ENCODE results near the gene KLK1.
"Not testable (repeated sequence)": the region's sequence is repeated elsewhere in the genome, so short reads cannot be mapped to it uniquely, and the experiment has no call there.

The KLK1 gene

DNA sequence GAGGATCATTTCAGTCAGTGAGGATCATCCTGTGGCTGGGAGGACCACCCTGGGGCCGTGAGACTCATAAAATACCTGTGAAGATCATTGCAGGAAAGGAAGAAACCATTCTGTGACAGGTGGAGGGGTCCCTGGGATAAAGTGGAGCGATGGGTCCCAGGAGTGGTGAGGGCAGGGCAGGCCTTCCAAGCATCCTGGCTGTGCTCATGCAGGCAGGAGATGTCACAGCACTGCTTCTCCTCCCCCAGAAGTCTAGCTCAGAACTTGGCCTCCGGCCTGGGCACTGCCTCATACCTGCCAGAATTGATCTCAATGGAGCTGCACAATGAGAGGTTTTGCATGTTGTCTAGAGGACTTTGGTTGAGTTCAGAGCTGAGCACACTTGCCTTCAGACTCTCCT lies 11.1 kb downstream of the KLK1 start:
- no peak for FAIRE-seq

- not testable (repeated sequence) for FAIRE-seq
Observed at GRCh38 chr19:50811622-50812238, 11.9 kb downstream of the KLK1 start.

DNA sequence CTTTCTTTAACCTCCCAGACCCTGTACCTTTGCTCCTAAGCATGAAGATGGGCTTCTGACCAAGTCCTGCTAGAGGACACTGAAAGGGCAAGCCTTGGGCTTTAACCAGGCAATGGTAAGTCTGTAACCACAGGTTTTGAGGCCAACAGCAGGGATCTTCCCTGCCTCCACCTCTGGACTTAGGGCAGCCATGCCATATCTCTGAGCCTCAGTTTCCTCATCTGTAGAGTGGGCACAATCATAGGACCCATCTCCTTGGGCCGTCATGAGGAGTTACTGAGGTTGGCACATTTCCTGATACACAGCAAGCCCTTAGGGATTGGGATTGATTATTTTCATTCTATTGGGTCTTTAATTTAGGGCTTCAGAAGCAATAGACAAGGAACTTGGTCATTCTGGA lies 14.7 kb downstream of the KLK1 start:
- FAIRE-seq, result no peak

GRCh38 chr19:50804420-50805272 lies 18.9 kb downstream of the KLK1 start:
- peak; percentile 98 for FAIRE-seq

GRCh38 chr19:50803633-50804419 lies 19.8 kb downstream of the KLK1 start:
- no peak for FAIRE-seq

- FAIRE-seq, result no peak
Observed at GRCh38 chr19:50801107-50801506, 22.5 kb downstream of the KLK1 start.

- FAIRE-seq, result no peak
Observed at GRCh38 chr19:50799547-50799851, 24.1 kb downstream of the KLK1 start.

GRCh38 chr19:50798659-50799546 lies 24.7 kb downstream of the KLK1 start:
- no peak for FAIRE-seq

- FAIRE-seq, result no peak
Observed at GRCh38 chr19:50797781-50798658, 25.6 kb downstream of the KLK1 start.

DNA sequence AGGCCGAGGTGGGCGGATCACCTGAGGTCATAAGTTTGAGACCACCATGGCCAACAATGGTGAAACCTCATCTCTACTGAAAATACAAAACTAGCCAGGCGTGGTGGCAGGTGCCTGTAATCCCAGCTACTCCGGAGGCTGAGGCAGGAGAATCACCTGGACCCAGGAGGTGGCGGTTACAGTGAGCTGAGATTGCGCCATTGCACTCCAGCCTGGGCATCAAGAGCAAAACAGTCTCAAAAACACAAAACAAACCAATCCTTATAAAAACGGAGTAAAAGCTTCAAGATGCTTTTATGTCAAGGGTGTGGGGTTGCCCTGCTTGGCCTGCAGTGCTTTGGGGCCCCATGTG lies 26.2 kb downstream of the KLK1 start:
- FAIRE-seq, result no peak

- no peak for FAIRE-seq
Observed at GRCh38 chr19:50796634-50797428, 26.8 kb downstream of the KLK1 start.

- FAIRE-seq, result peak; percentile 63
Observed at GRCh38 chr19:50796128-50796633, 27.4 kb downstream of the KLK1 start.

GRCh38 chr19:50795664-50796073 lies 27.9 kb downstream of the KLK1 start:
- FAIRE-seq, result no peak

- FAIRE-seq, result peak; percentile 8
Observed at GRCh38 chr19:50794876-50795663, 28.5 kb downstream of the KLK1 start.

DNA sequence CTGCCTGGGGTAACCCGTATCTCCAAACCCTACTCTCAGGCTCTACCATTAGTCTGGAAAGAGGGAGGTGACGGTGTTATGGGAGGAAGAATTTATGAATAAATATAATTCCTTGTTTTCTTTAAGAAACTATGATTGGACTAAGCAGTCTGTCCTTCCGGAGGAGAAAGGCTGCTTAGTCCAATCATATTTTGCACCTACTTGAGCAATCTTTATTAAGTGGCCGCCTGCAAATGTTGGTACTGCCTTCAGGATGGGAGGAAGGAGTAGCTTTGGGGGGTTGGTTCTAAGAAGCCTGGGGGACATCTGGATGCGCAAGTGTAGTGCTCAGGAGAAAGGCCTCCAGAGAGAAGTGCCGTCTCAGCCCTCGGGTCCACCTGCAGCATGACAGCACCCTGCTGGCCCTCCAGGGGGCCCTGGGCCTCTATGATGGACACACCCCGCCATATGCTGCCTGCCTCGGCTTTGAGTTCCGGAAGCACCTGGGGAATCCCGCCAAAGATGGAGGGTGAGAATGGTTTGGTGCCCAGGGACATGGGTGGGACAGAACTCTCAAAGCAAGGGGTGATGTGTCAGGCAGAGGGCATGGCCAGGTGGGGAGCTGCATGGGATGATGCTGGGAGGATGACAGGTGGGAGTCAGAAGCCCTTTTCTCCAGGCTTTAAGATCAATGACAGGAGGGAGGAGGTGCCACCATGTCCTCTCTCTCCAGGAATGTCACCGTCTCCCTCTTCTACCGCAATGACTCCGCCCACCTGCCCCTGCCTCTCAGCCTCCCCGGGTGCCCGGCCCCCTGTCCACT lies 29.3 kb downstream of the KLK1 start:
- no peak for FAIRE-seq

DNA sequence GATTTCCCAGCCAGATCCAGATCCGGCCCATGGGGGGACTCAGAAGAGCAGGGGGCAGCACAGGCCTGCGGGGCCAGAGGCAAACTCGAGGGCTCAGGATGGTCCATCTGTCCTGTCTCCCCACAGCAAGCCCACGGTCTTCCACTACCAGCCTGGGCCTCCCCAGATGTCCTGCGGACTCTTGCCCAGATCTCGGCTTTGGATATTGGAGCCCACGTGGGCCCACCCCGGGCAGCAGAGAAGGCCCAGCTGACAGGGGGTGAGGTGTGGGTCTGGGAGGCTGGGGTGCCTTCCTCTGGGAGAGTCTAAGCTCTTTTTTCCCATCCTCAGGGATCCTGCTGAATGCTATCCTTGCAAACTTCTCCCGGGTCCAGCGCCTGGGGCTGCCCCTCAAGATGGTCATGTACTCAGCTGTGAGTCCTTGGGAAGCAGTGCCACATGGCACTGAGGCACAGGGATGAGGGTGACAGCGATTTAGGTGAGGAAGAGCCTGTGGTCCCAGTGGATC lies 30.0 kb downstream of the KLK1 start:
- FAIRE-seq, result no peak

DNA sequence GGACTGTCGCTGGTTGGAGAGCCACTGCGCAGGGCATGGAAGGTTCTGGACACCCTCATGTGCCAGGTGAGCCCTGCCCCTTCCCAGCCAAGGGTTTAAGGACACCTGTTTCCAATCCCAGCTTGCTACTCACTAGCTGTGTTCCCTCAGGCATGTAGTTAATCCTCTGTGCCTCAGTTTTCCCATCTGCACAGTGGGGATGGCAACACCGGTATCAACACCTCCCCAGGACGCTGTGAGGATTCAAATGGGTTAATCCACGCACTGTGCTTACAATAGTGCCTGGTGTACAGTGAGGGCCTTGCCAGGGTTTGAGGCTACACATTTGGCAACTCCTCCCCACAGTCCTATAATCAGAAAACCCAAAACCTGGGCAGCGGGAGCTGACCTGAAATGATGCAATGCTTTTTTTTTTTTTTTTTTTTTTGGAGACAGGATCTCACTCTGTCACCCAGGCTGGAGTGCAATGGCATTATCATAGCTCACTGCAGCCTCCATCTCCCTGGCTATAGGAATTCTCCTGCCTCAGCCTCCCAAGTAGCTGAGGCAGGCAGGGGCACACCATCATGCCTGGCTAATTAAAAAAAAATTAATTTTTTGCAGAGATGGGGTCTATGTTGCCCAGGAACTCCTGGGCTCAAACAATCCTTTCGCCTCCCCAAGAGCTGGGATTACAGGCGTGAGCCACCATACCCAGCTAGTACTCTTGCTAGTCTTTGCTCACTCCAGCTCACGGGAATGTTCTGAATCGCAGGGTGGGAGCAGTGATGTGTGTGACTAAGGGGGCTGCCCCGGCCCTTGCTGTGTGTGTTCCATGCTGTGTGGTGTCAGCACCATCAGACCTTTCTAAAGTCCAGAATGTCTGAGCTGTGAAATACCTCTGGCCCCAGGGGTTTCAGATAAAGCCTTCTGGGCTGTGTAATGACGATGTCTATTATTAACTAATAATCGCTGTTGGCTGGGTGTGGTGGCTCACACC lies 31.0 kb downstream of the KLK1 start:
- no peak for FAIRE-seq

Data from G401.6 (cell line).